ENCODE measurements around the gene TPX2. TPM values are rescaled to one million over a fixed set of nuclear protein-coding genes. Genes with fewer than 3 reads are reported as not detected.
A peak's percentile ranks its signal among the peaks of the same experiment; 100 is the strongest.

TPX2 gene
- 10 to 100 TPM in 1 of 5 experiments, under 1 TPM in 4; 0.16 to 84.3 (median 0.43) TPM for total RNA-seq
- under 1 TPM in 1 of 2 donors, not detected in 1; 0.09 TPM for polyA plus RNA-seq
- total RNA-seq = 0.67 reads per million

GRCh38 chr20:31738729-31739549 lies at the start of gene TPX2:
TPX2 (plus strand) TSS chr20:31739290; CDS start chr20:31757477, 18,187 bp downstream.
- ChIA-PET POLR2A (interaction anchor here (0.7 to 2.1 kb wide), 6 partner anchors 15 to 77 kb away, joined by 3 to 19 read pairs (median 4); no protein-coding TSS in a partner anchor), CTCF (interaction anchor here (1.2 to 2.1 kb wide), 3 partner anchors 11 to 77 kb away, joined by 3 to 7 read pairs (median 4); no protein-coding TSS in a partner anchor)
- peak within 1 kb of the TSS; percentile 62 for H3K27ac ChIP-seq (ENCODE audit: low read depth, low read length)
- Mint-ChIP-seq H3K4me1 (peaks cover 0 to 7% (median 0%) of the 10 kb centered on the region in 7 donors), H3K27ac (peak within 1 kb of the TSS in 1 of 9 donors; percentile 10), H3K27me3 (peaks cover 0 to 15% (median 0%) of the 10 kb centered on the region in 5 donors), H3K9me3 (no peaks in the 10 kb centered on the region), H3K4me3 (no peak within 1 kb of the TSS), H3K36me3 (no peaks in the 10 kb centered on the region)
- intact Hi-C loops (cut with micrococcal nuclease) = loop anchor here (1.0 kb wide), 1 partner anchor 16 kb away; no protein-coding TSS in a partner anchor
- H3K9me3 ChIP-seq (ENCODE audit: control insufficient read depth in 2 of 3, low read length in 3 of 3) = no peaks in the 10 kb centered on the region
- H3K36me3 ChIP-seq (ENCODE audit: control insufficient read depth in 2 of 3, insufficient read depth in 3 of 3, low read length in 3 of 3) = no peaks in the 10 kb centered on the region
- H3K27me3 ChIP-seq (ENCODE audit: control insufficient read depth in 2 of 2, insufficient read depth in 2 of 2, low read length in 2 of 2) = no peaks in the 10 kb centered on the region
- H3K4me1 ChIP-seq (ENCODE audit: control insufficient read depth in 2 of 2, insufficient read depth in 2 of 2, low read length in 2 of 2) = peaks cover 0 to 8% of the 10 kb centered on the region in 2 donors
- H3K4me3 ChIP-seq (ENCODE audit: low read length) = peak within 1 kb of the TSS; percentile 81
- peak; percentile 41 to 80 (median 75) for DNase-seq
- peak; percentile 97 for ATAC-seq

DNA sequence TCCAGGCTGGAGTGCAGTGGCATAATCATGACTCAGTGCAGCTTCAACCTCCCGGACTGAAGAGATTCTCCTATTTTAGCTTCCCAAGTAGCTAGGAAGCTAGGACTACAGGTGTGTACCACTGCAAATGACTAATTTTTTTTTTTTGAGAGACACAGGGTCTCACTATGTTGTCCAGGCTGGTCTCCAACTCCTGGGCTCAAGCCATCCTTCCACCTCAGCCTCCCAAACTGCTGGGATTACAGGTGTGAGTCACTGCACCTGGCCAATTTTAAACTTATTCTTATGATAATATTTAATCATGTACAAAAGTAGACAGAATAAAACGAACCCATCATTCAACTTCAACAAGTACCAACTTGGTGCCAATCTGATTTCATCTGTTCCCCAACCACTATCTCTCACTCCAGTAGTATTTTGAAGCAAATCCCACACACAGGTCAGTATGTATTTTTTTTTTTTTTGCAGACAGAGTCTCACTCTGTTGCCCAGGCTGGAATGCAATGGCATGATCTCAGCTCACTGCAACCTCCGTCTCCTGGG lies 48.9 kb upstream of the TPX2 start:
- Mint-ChIP-seq H3K9me3 (no peaks in the 10 kb centered on the region), H3K36me3 (peaks cover 0 to 40% (median 29%) of the 10 kb centered on the region in 5 donors), H3K27me3 (no peaks in the 10 kb centered on the region), H3K4me1 (peaks cover 31 to 65% (median 58%) of the 10 kb centered on the region in 7 donors), H3K27ac (peak overlapping the region in 7 of 9 donors; percentile 1 to 75 (median 31)), H3K4me3 (peak overlapping the region in 1 of 10 donors; percentile 19)
- ATAC-seq (no peak), DNase-seq (no peak)
- Histone ChIP-seq H3K9me3 (ENCODE audit: control insufficient read depth in 2 of 3, low read length in 3 of 3) (no peaks in the 10 kb centered on the region), H3K27me3 (ENCODE audit: control insufficient read depth in 2 of 2, insufficient read depth in 2 of 2, low read length in 2 of 2) (no peaks in the 10 kb centered on the region), H3K4me1 (ENCODE audit: control insufficient read depth in 2 of 2, insufficient read depth in 2 of 2, low read length in 2 of 2) (peaks cover 21 to 29% of the 10 kb centered on the region in 2 donors), H3K27ac (ENCODE audit: low read depth, low read length) (no peak overlapping the region), H3K4me3 (ENCODE audit: low read length) (no peak overlapping the region), H3K36me3 (ENCODE audit: control insufficient read depth in 2 of 3, insufficient read depth in 3 of 3, low read length in 3 of 3) (peaks cover 0 to 18% (median 4%) of the 10 kb centered on the region in 3 experiments)
- CTCF ChIA-PET = no interaction called here
- intact Hi-C loops (cut with micrococcal nuclease) = no loop called here
- POLR2A ChIA-PET = no interaction called here

DNA sequence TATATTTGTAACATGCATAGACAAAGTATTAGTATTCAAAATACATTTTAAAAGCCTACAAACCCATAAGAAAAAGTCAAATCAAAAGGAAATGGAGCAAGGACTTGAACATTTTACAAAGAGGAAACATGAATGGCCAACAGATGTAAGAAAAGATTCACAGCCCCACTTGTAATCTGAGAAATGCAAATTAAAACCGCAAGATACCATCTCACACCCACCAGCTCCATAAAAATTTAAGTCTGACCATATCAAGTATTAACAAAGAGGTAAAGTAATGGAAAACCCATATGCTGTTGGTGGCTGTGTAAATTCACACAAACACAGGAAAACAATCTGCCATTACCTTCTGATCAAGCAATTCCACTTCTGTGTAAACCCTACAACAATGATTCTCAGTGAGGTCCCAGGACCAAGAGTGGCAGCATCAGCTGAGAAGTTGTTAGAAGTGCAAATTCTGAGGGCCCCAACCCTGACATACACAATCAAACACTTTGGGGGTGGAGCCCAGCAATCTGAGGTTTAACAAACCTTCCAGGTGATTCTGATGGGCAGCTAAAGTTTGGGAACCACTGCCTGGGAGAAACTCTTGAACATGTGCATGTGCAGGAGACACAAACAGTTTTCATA lies 47.3 kb upstream of the TPX2 start:
- peaks cover 0 to 18% (median 4%) of the 10 kb centered on the region in 3 experiments for H3K36me3 ChIP-seq (ENCODE audit: control insufficient read depth in 2 of 3, insufficient read depth in 3 of 3, low read length in 3 of 3)
- ATAC-seq = no peak
- no peaks in the 10 kb centered on the region for H3K27me3 Mint-ChIP-seq
- peaks cover 33 to 63% (median 50%) of the 10 kb centered on the region in 7 donors for H3K4me1 Mint-ChIP-seq
- no peaks in the 10 kb centered on the region for H3K9me3 ChIP-seq (ENCODE audit: control insufficient read depth in 2 of 3, low read length in 3 of 3)
- peaks cover 13 to 15% of the 10 kb centered on the region in 2 donors for H3K4me1 ChIP-seq (ENCODE audit: control insufficient read depth in 2 of 2, insufficient read depth in 2 of 2, low read length in 2 of 2)
- peak overlapping the region; percentile 7 for H3K27ac ChIP-seq (ENCODE audit: low read depth, low read length)
- CTCF ChIA-PET = no interaction called here
- intact Hi-C loops (cut with micrococcal nuclease) = no loop called here
- POLR2A ChIA-PET = interaction anchor here (0.8 kb wide), 2 partner anchors 19 to 28 kb away, joined by 3 to 5 read pairs; no protein-coding TSS in a partner anchor
- H3K4me3 ChIP-seq (ENCODE audit: low read length) = no peak overlapping the region
- peak overlapping the region; percentile 34 to 80 (median 66) for H3K27ac Mint-ChIP-seq
- H3K27me3 ChIP-seq (ENCODE audit: control insufficient read depth in 2 of 2, insufficient read depth in 2 of 2, low read length in 2 of 2) = no peaks in the 10 kb centered on the region
- DNase-seq = no peak
- peaks cover 0 to 33% (median 28%) of the 10 kb centered on the region in 5 donors for H3K36me3 Mint-ChIP-seq
- H3K4me3 Mint-ChIP-seq = peak overlapping the region in 5 of 10 donors; percentile 1 to 36 (median 30)
- H3K9me3 Mint-ChIP-seq = no peaks in the 10 kb centered on the region

DNA sequence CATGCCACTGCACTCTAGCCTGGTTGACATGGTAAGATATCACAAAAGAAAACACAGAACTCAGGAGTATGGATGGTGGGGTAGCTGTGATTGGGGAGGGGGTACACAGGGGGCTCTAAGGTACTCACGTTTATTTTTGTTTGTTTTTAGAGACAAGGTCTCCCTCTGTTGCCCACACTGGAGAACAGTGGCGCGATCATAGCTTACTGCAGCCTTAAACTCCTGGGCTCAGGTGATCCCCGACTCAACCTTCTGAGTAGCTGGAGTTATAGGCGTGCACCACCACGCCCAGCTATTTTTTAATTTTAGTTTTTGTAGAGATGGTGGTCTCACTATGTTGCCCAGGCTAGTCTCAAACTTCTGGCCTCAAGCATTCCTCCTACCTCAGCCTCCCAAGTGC lies 45.7 kb upstream of the TPX2 start:
- no peaks in the 10 kb centered on the region for H3K9me3 Mint-ChIP-seq
- Histone ChIP-seq H3K4me3 (ENCODE audit: low read length) (no peak overlapping the region), H3K36me3 (ENCODE audit: control insufficient read depth in 2 of 3, insufficient read depth in 3 of 3, low read length in 3 of 3) (peaks cover 0 to 12% (median 4%) of the 10 kb centered on the region in 3 experiments), H3K27ac (ENCODE audit: low read depth, low read length) (no peak overlapping the region), H3K4me1 (ENCODE audit: control insufficient read depth in 2 of 2, insufficient read depth in 2 of 2, low read length in 2 of 2) (peaks cover 11 to 15% of the 10 kb centered on the region in 2 donors), H3K9me3 (ENCODE audit: control insufficient read depth in 2 of 3, low read length in 3 of 3) (no peaks in the 10 kb centered on the region), H3K27me3 (ENCODE audit: control insufficient read depth in 2 of 2, insufficient read depth in 2 of 2, low read length in 2 of 2) (no peaks in the 10 kb centered on the region)
- ChIA-PET CTCF (interaction anchor here (0.6 to 1.7 kb wide), 3 partner anchors 8 to 32 kb away, joined by 3 to 5 read pairs (median 4); no protein-coding TSS in a partner anchor), POLR2A (interaction anchor here (0.6 to 1.3 kb wide), 2 partner anchors 9 to 14 kb away, joined by 3 to 4 read pairs; no protein-coding TSS in a partner anchor)
- peaks cover 0 to 25% (median 25%) of the 10 kb centered on the region in 5 donors for H3K36me3 Mint-ChIP-seq
- DNase-seq = no peak
- no peaks in the 10 kb centered on the region for H3K27me3 Mint-ChIP-seq
- ATAC-seq = no peak
- intact Hi-C loops (cut with micrococcal nuclease) = no loop called here
- peaks cover 32 to 55% (median 47%) of the 10 kb centered on the region in 7 donors for H3K4me1 Mint-ChIP-seq
- peak overlapping the region in 3 of 9 donors; percentile 47 to 91 (median 81) for H3K27ac Mint-ChIP-seq
- H3K4me3 Mint-ChIP-seq = no peak overlapping the region

DNA sequence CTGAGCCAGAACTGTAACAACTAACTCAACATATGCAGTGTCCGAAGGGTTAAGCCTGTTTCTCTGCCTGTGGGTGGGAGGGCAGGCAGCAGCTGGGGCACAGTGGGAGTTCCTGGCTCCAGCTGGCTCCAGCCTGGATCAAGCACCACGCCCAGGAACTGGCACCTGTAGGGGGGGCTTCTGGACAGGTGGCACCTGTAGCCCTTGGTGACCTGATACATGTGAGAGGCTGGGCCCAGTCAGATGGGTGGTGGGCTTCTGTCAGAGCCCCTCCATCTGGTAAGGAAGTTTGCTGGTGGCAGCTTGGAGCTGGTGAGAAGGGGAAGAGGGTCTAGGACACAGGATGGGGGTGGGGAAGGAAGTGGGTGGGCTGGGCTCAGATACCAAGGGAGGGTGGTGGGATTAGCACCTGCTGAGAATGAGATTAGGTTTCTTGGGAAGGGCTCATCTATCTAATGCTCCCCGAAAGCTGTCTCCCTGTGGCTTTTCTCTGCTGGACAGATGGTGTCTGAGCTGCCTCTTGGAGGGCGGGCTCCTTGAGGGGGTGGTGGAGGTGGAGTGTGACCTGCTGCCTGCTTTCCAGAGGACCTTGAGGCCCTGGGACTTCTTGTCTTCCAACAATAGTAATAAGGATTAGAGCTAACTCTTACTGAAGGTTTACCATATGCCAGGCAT lies 45.0 kb upstream of the TPX2 start:
- Histone ChIP-seq H3K4me3 (ENCODE audit: low read length) (no peak overlapping the region), H3K27me3 (ENCODE audit: control insufficient read depth in 2 of 2, insufficient read depth in 2 of 2, low read length in 2 of 2) (no peaks in the 10 kb centered on the region), H3K27ac (ENCODE audit: low read depth, low read length) (peak overlapping the region; percentile 1), H3K36me3 (ENCODE audit: control insufficient read depth in 2 of 3, insufficient read depth in 3 of 3, low read length in 3 of 3) (peaks cover 0 to 12% (median 4%) of the 10 kb centered on the region in 3 experiments), H3K9me3 (ENCODE audit: control insufficient read depth in 2 of 3, low read length in 3 of 3) (no peaks in the 10 kb centered on the region), H3K4me1 (ENCODE audit: control insufficient read depth in 2 of 2, insufficient read depth in 2 of 2, low read length in 2 of 2) (peaks cover 14 to 16% of the 10 kb centered on the region in 2 donors)
- DNase-seq (no peak), ATAC-seq (no peak)
- Mint-ChIP-seq H3K4me3 (peak overlapping the region in 1 of 10 donors; percentile 24), H3K36me3 (peaks cover 0 to 21% (median 20%) of the 10 kb centered on the region in 5 donors), H3K27me3 (no peaks in the 10 kb centered on the region), H3K27ac (peak overlapping the region; percentile 33 to 91 (median 80)), H3K4me1 (peaks cover 31 to 55% (median 47%) of the 10 kb centered on the region in 7 donors), H3K9me3 (no peaks in the 10 kb centered on the region)
- ChIA-PET CTCF (interaction anchor here (0.7 to 1.7 kb wide), 2 partner anchors 30 to 33 kb away, joined by 3 to 5 read pairs; no protein-coding TSS in a partner anchor), POLR2A (interaction anchor here (1.3 kb wide), 1 partner anchor 14 kb away, joined by 4 read pairs; no protein-coding TSS in a partner anchor)
- intact Hi-C loops (cut with micrococcal nuclease) = loop anchor here in 1 of 2 donors (1.0 kb wide), 1 partner anchor 8 kb away; no protein-coding TSS in a partner anchor
